ENCODE data around the gene TGFB3.

DNA sequence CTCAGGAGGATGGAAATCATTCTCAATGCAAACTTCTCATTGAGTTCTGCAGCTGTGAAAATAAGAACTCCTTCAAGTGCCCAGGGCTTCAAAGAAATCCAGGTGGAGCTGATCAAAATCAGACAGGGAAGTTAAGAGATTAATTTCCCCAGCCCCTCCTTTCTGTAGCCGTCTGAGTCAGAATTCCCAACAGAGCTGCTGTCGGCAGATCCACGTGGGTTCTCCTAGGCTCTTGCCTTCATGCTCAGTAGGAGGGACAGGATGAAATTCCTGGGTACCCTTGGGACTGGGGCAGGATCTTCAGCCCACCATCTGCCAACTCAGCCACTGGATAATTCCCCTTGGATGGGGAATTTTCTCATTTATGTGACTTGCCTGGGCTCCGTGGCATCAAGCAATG, 13.3 kb downstream of the TGFB3 start:
- TF ChIP-seq, protein P1, sequence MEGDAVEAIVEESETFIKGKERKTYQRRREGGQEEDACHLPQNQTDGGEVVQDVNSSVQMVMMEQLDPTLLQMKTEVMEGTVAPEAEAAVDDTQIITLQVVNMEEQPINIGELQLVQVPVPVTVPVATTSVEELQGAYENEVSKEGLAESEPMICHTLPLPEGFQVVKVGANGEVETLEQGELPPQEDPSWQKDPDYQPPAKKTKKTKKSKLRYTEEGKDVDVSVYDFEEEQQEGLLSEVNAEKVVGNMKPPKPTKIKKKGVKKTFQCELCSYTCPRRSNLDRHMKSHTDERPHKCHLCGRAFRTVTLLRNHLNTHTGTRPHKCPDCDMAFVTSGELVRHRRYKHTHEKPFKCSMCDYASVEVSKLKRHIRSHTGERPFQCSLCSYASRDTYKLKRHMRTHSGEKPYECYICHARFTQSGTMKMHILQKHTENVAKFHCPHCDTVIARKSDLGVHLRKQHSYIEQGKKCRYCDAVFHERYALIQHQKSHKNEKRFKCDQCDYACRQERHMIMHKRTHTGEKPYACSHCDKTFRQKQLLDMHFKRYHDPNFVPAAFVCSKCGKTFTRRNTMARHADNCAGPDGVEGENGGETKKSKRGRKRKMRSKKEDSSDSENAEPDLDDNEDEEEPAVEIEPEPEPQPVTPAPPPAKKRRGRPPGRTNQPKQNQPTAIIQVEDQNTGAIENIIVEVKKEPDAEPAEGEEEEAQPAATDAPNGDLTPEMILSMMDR (IDR thresholded peaks at IDR 0.05): no peak
- no peak for TF ChIP-seq POLR2A (IDR thresholded peaks at IDR 0.05)
- no peak for TF ChIP-seq POLR2AphosphoS5 (IDR thresholded peaks at IDR 0.05)
